Measurements from ENCODE around the gene PLCL2.

PLCL2 gene

DNA sequence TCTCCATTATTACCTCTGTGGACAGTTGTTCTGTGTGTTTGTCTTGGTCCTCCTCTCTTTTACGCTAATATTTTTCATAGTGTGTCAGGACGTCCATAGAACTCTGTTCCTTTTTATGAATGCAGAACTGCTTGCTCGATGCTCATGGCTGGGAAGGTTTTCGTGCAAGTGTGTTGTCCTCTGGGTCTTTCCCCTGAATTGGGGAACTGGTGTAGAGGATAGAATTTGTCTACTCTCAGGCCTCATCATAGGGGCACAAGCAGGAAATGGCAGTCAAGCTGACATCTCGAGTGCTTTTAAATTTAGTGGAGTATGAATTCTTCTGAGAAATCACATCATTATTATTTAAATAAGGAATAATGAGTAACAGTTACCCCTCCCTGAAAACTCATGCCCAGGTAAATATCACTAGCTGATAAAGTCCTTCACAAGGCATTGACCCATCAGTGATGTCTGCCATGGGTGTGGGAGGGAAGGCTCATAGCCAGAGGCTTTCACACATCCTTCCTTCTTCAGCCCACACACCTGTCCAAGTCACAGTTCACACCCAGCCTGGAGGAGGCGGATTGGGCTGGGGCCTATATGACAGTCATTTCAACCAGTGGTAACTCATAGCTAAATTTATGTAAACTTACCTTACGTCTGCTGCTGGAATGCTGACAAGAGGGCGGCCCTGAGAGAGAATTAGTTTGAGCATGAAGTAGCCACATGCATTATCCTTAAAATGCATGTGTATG lies 226.1 kb downstream of the PLCL2 start:
- no peak overlapping the region for H3K27ac ChIP-seq
- no peak for TF ChIP-seq ZFX (IDR thresholded peaks at IDR 0.05; ENCODE audit: borderline replicate concordance)
- TF ChIP-seq, protein P1, sequence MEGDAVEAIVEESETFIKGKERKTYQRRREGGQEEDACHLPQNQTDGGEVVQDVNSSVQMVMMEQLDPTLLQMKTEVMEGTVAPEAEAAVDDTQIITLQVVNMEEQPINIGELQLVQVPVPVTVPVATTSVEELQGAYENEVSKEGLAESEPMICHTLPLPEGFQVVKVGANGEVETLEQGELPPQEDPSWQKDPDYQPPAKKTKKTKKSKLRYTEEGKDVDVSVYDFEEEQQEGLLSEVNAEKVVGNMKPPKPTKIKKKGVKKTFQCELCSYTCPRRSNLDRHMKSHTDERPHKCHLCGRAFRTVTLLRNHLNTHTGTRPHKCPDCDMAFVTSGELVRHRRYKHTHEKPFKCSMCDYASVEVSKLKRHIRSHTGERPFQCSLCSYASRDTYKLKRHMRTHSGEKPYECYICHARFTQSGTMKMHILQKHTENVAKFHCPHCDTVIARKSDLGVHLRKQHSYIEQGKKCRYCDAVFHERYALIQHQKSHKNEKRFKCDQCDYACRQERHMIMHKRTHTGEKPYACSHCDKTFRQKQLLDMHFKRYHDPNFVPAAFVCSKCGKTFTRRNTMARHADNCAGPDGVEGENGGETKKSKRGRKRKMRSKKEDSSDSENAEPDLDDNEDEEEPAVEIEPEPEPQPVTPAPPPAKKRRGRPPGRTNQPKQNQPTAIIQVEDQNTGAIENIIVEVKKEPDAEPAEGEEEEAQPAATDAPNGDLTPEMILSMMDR (IDR thresholded peaks at IDR 0.05), result no peak

DNA sequence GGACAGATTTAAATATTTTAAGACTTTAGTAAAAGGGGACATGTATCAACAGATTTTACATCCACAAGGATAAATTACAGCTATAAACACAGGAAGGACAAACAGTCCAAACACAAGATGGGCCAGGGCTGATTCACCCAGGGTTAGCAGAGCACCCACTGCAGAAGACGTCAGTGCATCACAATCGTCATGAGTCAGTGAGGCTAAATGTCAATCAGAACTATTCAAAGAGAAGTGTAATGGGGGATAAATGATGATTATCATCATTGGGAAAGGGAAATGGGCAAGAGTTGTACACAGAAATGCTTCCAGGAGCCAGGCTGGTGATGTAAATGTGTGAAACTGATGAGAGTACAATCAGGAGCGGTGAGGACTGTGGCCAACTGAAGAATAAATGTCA lies 226.8 kb downstream of the PLCL2 start:
- no peak overlapping the region for H3K27ac ChIP-seq
- TF ChIP-seq, protein P1 (IDR thresholded peaks at IDR 0.05), result no peak
- TF ChIP-seq ZFX (IDR thresholded peaks at IDR 0.05; ENCODE audit: borderline replicate concordance), result no peak

DNA sequence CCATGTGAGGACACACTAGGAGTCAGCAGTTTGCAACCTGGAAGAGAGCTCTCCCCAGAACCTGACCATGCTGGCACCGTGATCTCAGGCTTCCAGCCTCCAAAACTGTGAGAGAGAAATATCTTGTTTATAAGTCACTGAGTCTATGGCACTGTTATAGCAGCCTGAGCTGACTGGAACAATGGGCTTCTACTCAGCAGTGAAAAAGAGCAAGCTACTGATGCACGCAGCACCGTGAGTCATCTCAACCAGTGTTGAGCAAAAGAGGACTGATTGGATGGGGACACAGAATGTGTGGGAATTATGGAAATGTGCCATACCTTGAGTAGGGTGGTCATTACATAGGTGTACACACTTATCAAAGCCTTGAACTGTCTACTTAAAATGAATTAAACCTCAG lies 230.4 kb downstream of the PLCL2 start:
- TF ChIP-seq, protein P1 (IDR thresholded peaks at IDR 0.05), result no peak
- TF ChIP-seq ZFX (IDR thresholded peaks at IDR 0.05; ENCODE audit: borderline replicate concordance), result no peak
- no peak overlapping the region for H3K27ac ChIP-seq

DNA sequence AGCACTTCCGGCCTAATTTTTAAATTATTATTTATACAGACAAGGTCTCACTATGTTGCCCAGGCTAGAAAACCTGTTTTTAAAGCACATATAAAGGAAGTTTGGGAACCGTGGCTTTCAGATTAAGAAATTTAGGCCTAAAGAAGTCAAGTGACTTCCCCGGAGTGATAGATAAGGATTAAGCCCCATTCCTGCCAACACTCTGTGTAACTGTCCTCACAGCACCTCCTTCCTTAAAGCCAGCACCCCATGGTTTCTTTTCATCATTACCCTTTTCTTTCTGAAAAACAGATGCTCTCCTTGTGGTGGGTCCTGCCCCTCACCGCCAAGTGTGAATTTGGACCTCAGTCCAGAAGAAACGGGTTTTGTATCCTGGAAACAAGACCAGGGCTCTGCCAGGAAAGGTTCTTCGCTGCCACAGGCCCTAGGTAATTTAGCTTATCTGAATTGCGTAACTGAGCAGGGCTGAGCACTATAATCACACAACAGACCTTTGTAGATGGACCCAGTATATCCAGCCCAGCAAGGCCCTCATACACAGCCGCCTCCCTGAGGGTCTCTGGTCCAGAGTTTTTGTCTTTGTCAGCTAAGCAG lies 231.3 kb downstream of the PLCL2 start:
- H3K27ac ChIP-seq, result no peak overlapping the region

DNA sequence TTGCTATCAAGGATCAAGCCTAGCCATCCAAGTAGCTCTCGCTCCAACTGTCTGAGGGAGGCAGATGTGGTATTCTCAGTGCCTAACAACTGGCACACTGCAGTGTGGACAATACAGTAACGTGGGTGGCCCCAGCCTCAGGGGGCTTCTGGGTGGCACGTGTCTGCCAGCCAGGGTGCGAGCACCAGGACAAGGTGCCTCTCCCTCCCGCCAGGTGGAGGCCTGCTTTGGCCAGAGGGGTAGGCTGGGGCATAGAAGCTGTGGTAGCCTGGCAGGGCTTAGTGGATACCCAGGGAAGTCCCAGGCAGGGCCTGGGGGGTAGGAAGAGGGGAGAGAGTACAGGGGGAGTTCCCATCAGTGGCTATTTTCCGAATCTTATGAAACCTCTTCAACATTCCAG lies 234.0 kb downstream of the PLCL2 start:
- no peak overlapping the region for H3K27ac ChIP-seq
- TF ChIP-seq, protein P1 (IDR thresholded peaks at IDR 0.05), result no peak
- TF ChIP-seq ZFX (IDR thresholded peaks at IDR 0.05; ENCODE audit: borderline replicate concordance), result no peak

More for the DNA sequence above, 231.3 kb downstream of the PLCL2 start:
- TF ChIP-seq ZFX (IDR thresholded peaks at IDR 0.05; ENCODE audit: borderline replicate concordance), result no peak
- TF ChIP-seq, protein P1 (IDR thresholded peaks at IDR 0.05), result no peak

DNA sequence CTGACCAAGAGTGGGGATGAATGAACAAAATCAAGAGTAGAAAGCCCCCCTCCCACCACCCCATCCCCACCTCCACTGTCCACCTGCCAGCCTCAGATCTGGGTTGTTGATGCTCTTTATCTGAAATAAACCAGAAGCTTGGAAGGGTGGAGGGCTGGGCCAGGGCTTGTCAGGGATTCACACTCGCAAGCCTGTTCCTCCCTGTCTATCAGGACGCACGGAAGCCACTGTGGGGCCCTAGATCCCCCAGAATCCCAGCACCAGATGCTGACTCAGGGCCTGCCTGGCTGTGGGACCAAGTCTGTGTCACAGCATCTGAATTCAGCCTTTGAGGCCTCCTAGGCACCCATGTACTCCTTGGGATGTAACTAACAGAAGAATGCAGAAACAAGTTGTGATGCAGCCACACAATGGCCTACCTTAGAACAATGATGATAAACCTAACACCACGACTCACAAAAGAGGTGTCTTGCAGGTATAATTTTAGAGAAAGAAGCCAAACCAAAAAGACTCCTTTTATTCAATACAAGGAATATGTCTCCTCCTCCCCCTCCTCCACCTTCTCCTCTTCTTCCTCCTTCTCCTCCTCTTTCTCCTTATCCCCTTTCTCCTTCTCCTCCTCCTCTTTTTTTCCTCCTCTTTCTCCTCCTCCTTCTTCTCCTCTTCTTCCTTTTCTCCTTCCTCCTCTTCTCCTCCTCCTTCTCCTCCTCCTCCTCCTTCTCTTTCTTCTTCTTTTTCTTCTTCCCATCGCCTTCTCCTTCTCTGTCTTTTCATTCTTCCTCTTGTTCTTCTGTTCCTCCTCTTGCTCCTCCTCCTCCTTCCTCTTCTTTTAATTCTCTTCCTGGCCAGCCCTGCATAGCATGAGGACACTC lies 234.7 kb downstream of the PLCL2 start:
- no peak overlapping the region for H3K27ac ChIP-seq
- TF ChIP-seq, protein P1 (IDR thresholded peaks at IDR 0.05), result no peak
